GM21390 (cell line): Measurements from ENCODE around the gene DISP3.

ENCODE experiments used
- ATAC-seq: cut with Tn5 transposase; IDR thresholded peaks from one replicate; pipeline ENCODE4 v1.9.1; 2021; ENCODE audit not compliant: unreplicated experiment

Gene DISP3

DNA sequence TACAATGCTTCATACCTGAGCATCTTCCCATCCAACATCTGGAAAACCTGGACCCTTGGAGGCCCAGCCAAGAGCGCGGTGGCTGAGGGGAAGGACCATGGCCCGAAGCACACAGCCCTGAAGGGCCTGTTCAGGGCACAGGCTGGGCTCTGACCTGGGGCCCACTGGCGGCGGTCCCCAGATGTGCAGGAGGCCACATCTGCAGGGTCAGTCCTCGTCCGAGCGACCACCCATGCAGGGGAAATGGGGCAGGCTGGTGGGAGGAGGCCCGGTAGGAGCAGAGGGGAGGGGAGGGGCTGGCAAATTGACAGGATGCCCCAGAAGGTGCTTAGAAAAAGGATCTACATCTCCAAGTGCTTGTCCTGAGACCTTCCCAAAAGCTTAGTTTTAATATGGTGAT lies 59.9 kb downstream of the DISP3 start:
- no peak for ATAC-seq

DNA sequence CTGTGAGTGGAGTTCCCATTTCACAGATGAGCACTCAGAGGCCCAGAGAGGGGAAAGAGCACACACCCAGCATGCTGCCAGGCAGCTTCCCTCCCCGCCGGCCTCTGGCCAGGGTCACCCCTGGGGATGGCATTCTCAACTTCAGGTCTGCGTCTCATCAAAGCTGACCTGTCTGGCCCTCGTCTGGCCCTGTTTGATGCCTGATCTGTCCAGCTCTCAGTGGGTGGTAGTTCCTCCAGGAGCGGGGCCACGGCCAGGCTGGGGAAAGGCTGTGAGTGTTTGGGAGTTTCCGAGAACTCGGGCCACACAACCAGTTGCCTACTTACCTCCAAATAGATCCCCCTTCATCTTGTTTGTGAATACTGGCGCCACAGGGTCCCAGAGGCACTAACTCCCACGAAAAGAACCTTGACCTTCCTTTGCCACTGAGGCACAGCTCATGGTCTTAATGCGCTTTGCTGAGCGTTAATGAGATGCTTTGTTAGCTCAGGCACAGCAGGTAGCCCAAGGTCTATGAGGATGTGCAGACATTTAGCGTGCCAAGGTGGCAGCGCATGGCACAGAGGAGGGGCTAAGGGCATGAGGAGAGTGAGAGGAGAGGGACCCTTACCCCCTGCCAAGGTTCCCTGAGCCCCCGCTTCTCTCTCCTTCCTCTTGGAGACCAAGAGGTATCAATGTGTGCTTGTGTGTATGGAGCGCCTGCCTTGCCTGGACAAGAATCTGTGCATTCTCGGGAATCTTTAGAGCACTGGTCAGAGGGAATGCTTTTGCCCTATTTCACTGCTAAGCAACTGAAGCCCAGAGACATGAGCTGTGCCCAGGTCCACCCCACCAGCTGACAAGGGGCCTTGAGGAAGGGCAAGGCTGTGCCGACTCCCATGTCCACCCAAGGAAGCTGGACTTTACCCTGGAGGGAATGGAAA lies 61.2 kb downstream of the DISP3 start:
- no peak for ATAC-seq

DNA sequence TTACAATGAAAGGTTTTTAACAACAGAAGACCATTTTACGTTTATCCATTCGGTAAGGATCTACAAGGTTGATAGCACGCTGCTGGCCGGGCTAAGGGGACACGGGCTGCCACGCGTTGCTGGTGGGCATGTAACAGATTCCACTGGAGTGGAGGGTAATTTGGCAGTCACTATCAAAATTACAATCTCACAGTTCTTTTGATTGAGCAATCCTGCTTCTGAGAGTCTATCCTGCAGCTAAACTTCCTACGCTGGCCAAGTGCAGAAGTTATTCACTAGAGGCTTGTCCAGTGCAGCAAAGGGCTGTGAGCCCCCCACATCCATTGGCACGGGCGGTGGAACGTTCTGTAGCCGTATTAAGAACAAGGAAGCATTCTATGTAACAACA lies 61.8 kb downstream of the DISP3 start:
- ATAC-seq: no peak

DNA sequence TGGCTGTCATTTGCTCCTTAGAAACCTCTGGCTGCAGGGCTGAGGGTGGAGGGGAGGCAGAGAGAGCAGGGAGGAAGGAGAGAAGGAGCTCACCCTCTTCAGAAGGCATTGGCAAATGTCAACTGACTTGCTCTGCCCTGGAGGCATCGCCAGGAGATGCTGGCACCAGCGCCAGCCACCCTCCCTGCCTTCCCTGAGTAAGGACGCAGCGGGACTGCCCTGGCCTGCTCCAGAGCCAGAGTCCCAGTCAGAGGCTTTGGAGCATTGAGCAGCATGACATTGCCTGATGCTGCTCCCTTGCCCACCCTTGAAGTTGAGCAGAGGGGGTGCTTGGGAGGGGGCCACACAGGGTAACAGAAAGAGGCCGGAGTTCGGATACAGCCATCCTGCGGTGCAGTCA lies 62.3 kb downstream of the DISP3 start:
- ATAC-seq: no peak

DNA sequence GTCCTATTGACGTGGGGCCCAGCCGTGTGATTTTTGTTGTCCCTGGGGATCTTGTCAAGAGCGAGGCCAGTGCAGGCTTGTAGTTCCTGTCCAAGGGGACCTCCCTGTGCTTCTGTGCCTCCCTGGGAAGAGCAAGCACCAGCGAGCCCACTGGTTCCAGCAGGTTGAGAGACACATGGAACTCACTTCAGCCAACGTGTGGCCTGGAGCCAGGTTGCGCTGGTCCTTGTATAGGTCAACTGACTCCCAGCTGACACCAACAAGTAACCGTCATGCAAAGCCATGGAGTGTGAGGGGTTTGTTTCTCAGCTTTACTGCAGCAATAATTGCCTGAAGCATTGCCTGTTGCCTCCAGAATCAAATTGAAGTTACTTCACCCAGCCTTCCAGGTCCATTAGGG lies 63.0 kb downstream of the DISP3 start:
- ATAC-seq: no peak

DNA sequence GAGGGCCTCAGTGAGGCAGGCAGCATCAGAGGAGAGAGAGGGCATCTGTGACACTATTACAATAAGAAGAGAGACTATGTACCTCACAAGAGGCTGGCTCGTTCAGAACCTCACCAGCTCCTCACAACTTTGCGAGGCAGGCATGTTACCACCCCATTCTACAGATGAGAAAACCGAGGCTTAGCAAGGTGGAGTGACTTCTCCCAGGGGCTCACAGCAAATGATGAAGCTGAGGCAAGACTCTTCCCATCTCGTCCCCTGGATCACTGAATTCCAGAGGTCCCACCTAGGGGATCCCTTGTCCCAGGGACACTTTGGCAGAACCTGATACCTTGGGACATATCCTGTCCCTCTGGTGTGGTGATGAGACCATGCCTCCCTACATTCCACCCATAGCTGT lies 64.4 kb downstream of the DISP3 start:
- ATAC-seq: no peak

DNA sequence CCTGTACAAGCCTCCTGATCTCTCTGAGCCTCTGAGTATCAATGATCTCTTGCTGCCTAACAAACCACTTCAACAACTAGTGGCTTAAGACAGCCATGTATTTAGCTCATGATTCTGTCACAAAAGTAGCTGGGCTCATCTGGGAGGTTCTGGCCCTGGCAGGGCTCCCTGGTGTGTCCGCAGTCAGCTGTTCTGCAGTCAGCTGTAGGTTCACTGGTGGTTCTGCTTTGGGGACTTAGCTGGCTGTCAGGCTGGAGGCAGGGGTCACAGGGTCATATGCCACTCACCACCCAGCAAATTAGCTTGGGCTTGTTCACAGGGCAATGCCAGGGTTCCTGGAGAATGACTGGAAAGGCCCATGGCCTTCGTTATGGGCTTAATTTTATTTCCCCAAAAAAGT lies 64.8 kb downstream of the DISP3 start:
- no peak for ATAC-seq

DNA sequence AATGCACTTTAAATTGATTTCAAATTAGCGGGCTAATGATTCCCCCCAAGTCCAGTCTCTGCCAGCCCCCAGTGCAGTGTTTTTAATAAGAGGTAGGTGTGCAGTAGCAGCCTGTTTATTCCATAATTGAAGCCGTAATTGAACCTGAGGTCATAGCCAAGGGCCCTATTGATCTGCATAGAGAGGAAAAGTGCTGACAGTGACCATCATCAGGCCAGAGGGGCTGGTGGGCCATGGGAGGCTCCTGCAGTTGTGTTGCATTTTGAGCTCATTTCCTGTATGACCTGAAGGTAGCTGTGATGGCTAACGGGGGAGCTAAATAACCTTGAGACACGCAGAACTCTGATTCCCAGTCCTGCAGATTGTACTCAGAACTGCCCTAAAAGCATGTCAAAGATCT lies 67.5 kb downstream of the DISP3 start:
- ATAC-seq: no peak

DNA sequence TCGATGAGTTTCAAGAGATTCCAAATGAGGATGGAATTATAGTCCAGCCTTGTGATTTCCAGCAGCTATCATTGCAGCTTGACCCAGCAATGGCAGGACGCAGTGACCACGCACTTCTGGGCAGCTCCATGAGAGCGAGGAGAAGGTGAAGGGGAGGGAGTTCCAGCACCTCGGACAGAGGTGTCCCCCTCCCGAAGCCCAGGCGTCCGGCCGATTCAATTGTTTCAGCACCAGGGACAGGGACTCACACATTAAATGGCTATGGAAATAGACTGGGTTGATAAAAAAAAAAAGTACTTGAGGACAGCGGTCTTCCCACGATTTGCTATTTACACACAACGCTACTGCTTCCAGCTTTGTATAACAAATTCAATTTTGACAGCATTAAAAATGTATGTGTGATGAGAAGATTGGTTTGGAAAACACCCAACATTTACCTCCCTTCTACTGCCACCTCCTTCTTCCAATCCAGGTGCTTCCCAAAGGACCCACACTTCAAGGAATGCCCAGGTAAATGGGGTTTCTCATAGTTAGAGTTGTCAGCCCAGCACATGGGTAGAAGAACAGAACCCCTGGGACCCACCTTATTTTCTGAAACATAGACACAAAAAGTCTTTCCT lies 71.8 kb downstream of the DISP3 start:
- no peak for ATAC-seq

DNA sequence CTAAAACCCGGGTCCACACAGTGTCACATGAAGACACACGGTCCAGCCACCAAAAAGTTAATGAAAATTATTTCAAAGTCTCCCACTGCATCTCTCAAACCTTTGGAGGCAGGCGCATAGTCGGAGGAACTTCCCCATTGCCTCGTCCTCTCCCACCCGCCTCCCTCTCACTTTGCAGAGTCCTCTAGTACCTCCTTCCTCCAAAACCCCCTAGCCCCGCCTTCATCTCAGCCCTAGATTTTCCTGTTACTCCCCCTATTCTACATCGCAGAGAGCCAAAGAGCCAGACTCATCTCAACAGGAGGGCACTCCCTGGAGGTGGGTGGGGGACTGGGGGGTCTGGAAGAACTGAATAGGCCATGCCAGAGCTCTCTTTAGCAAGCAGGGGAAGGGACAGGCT lies 79.3 kb downstream of the DISP3 start:
- ATAC-seq: no peak

DNA sequence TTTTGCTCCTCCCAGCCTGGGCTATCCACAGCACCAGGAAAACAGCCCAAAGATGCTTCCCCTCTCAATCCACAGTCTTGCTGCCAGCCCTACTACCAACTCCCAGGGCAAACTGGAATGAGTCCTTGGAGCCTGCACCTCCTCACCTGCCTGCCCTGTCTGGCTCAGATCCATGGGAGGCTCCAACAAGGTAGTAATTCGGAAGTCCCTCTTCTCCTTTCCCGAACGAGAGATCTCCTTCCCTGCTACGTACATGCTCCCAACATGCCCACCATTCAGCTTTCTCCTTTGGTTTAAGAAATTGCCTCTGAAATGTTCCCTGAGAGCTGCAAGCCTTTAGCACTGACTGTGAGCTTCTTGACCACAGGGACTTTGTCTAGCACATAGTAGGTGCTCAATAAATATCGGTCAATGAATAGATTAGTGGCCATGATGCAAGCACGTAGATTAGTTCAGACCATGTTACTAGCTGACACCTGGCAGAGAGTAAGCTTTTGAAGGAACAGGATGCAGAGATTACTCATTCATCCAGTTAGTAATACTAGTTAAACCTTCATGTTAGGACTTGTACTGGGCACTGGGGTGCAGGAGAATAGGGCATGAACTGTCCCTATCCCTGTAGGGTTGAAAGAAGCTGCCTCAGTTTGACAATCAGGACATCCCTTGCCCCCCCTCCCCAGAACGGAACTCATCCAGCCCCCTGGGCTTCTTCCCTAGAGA lies 80.1 kb downstream of the DISP3 start:
- no peak for ATAC-seq

DNA sequence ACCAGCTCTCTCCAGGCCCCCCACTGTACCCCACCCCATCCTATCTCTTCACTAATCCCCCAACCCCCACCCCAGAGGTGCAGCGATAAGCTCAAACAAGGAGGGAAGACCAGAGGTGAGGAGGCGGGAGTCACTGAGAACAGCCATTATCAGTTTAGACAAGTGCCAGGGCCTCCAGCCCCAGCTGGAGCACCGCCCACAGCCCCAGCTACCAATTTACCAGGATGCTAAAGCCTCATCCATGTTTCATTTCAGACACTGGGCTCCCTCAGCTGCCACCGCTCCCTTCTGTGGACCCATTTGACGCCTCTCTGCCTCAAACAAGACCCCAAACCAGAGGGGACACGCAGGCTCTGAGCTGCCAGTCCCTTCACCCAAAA lies 80.6 kb downstream of the DISP3 start:
- ATAC-seq: no peak

DNA sequence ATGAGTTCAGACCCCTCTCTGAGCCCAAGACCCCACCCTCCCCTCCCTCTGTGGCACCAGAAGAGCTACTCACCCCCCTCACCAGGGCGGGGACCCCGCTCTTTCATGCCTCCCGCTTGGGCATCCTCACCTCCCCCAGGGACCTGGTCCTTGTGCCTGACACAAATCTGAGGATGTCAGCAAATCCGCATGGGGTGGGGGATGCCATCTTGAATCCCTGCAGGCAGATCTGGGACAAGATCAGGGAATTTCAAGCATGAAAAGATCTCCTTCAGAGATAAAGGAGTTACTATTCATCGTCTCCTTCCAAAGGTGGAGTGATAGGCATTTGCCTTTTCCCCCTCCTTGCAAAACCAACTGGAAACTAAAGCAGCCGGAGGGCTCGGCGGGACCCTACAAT lies 81.1 kb downstream of the DISP3 start:
- ATAC-seq: no peak

DNA sequence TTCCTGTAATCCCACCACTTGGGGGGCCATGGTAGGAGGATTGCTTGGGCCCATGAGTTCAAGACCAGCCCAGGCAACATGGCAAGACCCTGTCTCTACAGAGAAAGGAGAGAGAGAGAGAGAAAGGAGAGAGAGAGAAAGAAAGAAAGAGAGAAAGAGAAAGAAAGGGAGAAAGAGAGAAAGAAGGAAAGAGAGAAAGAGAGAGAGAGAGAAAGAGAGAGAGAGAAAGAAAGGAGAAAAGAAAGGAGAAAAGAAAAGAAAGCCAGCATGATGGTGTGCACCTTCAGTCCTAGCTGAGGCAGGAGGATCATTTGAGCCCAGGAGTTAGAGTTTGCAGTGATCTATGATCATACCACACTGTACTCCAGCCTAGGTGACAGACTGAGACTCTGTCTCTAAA lies 82.8 kb downstream of the DISP3 start:
- no peak for ATAC-seq

DNA sequence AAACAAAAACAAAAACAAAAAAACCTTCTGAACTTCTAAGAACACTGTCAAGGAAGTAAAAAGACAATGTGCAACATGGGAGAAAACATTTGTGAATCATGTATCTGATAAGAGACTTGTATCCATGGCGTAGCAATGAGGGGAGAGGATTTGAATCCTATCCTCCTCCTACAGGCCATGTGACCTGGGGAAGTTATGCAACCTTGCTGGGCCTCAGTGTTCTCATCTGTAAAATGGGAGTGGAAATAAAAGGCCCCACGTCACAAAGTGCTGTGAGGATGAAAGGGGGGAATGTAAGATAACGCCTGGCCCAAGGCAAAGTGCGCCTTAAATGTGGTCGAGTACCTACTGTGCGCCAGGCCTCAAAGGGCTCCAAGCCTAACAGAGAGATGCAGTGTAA lies 83.7 kb downstream of the DISP3 start:
- ATAC-seq: no peak

DNA sequence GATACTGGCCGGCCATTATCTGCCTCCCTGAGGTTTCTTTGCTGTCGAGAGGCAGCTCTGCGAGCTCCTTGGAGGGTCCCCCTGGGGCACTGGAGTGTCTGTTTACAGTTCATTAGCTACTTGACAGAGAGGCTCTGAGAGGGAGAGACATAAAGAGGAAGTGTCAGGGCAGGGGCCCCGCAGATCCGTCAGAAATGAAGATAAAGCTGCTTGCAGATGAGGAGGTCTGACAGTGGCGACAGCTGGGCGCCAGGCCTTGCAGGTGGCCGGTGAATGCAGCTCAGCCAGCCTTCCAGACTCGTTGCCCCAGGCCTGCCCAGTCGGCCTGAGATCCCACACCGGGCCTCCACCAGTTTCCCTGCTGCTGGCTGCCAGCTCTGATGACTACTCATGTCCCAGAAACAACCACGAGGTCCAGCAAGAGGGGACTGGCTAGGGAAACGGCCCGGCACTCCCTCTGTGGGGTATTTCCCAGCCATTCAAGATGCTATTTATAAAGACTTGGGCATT lies 84.7 kb downstream of the DISP3 start:
- no peak for ATAC-seq

DNA sequence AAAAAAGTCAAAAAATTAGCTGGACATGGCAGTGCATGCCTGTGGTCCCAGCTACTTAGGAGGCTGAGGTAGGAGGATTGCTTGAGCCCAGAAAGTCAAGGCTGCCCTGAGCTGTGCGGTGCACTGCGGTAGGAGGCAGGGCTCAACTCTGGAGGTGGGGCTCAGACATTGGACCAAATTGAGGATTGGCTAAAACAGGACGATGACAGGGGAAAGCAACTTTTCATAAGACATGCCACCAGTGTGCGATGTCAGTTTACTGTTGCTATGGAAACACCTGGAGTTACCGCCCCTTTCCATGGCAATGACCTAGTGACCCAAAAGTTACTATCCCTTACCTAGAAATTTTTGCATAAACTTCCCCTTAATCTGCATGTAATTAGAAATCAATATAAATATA lies 85.3 kb downstream of the DISP3 start:
- no peak for ATAC-seq

DNA sequence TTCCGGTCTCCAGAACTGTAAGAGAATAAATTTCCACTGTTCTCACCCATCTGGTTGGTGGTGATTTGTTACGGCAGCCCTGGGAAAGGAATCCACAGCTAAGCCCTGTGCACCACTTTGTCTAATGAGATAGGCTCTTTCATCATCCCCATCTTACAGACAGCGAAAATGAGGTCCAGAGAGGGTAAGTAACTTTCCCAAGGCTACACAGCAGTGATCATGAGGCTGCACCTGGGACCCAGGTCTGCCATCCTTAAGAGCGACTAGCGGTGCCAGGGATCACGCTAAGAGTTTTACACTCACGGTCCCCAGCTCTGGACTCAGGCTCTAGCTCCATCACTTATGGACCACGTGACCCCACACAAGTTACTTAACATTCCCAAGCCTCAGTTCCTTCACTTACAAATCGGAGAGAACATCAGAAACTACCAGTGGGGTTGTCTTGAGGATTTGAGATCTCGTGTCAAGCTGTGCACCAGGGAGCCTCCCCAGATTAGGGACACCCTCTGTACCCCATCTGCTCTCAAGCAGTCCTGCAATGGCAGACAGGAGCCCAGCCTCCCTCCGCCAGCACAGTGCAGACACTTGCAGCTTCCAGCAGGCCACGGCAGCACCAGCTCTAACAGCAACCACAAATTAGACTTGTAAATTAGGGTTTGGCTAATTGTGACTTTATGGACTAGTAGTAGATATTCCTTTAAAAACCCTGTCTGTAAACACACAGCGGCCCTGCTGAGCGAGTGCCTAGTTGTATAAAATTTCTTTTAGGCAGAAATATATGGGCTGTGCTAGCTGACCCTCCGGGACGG lies 87.3 kb downstream of the DISP3 start:
- no peak for ATAC-seq

DNA sequence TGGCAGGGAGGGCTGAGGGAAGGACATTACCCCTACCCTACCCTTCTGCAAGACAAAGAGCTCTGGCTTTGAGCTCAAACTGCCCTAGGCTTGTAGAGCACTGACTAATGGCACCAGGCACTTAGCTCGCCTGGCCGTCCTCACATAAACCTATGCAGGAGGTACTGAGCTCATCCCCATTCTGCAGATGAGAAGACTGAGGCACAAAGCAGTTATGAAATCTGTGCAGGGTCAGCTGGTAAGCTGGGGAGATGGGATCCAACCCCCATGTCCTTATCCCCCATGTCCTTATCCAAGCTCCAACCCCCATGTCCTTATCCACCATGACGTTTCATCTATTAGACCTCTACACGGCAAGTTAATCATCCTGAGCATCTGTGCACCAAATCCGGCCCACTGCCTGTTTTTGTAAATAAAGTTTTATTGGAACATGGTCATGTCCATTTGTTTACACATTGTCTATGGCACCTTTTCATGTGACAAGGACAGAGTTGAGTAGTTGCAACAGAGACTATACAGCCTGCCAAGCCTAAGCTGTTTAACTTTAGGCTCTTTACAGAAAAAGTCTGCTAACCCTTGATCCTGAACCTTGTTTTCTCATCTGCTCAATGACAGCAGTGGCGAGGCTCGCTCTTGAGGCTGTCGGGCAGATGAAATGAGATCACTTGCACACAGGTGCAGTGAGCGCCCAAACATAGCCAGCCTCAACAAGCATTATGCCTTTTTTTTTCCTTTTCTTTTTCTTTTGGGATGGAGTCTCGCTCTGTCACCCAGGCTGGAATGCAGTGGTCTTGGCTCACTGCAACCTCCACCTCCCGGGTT lies 88.5 kb downstream of the DISP3 start:
- no peak for ATAC-seq

DNA sequence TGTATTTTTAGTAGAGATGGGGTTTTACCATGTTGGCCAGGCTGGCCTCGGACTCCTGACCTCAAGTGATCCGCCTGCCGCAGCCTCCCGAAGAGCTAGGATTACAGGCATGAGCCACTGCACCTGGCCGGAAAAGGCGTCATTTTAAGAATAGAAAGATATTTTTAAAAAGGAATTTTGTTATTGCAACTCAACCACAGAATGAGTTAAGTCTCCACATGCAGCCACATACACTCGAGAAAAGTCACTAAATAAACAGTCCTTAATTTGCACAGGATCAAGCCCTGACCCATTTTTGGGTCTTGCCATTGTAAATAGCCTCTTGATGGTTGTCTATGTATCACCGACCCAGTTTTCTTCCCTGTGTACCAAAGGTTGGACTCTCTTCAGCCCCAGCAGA lies 89.7 kb downstream of the DISP3 start:
- ATAC-seq: no peak
